HG03139 (cell line): ENCODE results near the gene CRACR2A.

Experiments used
- ATAC-seq: cut with Tn5 transposase; IDR thresholded peaks from one replicate; pipeline ENCODE4 v1.9.1; 2021; ENCODE audit not compliant: unreplicated experiment

CRACR2A gene

GRCh38 chr12:3752096-3752709 is 706 bp downstream of the CRACR2A start:
- ATAC-seq: peak; percentile 66

GRCh38 chr12:3751151-3752095 is 1.5 kb downstream of the CRACR2A start:
- ATAC-seq: no peak

GRCh38 chr12:3750616-3751015 is 2.3 kb downstream of the CRACR2A start:
- ATAC-seq: no peak

- no peak for ATAC-seq
These were observed 4.3 kb downstream of the CRACR2A start for GRCh38 chr12:3748620-3749019.

- no peak for ATAC-seq
These were observed 4.8 kb downstream of the CRACR2A start for GRCh38 chr12:3747976-3748619.

GRCh38 chr12:3747543-3747942 is 5.4 kb downstream of the CRACR2A start:
- ATAC-seq: no peak

- no peak for ATAC-seq
These were observed 6.2 kb downstream of the CRACR2A start for GRCh38 chr12:3746758-3747157.

GRCh38 chr12:3745152-3745551 is 7.8 kb downstream of the CRACR2A start:
- no peak for ATAC-seq

GRCh38 chr12:3744229-3744901 is 8.5 kb downstream of the CRACR2A start:
- no peak for ATAC-seq

GRCh38 chr12:3743803-3744202 is 9.1 kb downstream of the CRACR2A start:
- no peak for ATAC-seq

- ATAC-seq: no peak
These were observed 10.8 kb downstream of the CRACR2A start for GRCh38 chr12:3741882-3742672.

GRCh38 chr12:3740480-3741231 is 12.3 kb downstream of the CRACR2A start:
- no peak for ATAC-seq

GRCh38 chr12:3735432-3735831 is 17.5 kb downstream of the CRACR2A start:
- no peak for ATAC-seq

GRCh38 chr12:3732901-3733300 is 20.0 kb downstream of the CRACR2A start:
- no peak for ATAC-seq

- no peak for ATAC-seq
These were observed 22.8 kb downstream of the CRACR2A start for GRCh38 chr12:3730111-3730510.

GRCh38 chr12:3728686-3729085 is 24.2 kb downstream of the CRACR2A start:
- ATAC-seq: peak; percentile 24

- peak; percentile 62 for ATAC-seq
These were observed 24.9 kb downstream of the CRACR2A start for GRCh38 chr12:3727877-3728632.

GRCh38 chr12:3727354-3727753 is 25.6 kb downstream of the CRACR2A start:
- no peak for ATAC-seq

- no peak for ATAC-seq
These were observed 26.5 kb downstream of the CRACR2A start for GRCh38 chr12:3726456-3726855.
